GM12801 (cell line): ENCODE data around the gene CPE.

Source experiments
- CTCF ChIP-seq: IDR thresholded peaks from one replicate; pipeline ENCODE4 v1.5.1; 2011; ENCODE audit warnings: control low read depth; ENCODE audit not compliant: insufficient read length; ENCODE audit errors: extremely low read depth

The CPE gene

GRCh38 chr4:165437691-165438090, 58.9 kb downstream of the CPE start:
- no peak for TF ChIP-seq CTCF

- no peak for TF ChIP-seq CTCF
These were observed 60.5 kb downstream of the CPE start for GRCh38 chr4:165439344-165439743.

GRCh38 chr4:165439981-165440380, 61.2 kb downstream of the CPE start:
- TF ChIP-seq CTCF: no peak

- TF ChIP-seq CTCF: no peak
These were observed 61.8 kb downstream of the CPE start for GRCh38 chr4:165440415-165441158.

- no peak for TF ChIP-seq CTCF
These were observed 64.5 kb downstream of the CPE start for GRCh38 chr4:165443276-165443675.

- TF ChIP-seq CTCF: no peak
These were observed 69.9 kb downstream of the CPE start for GRCh38 chr4:165448700-165449099.

- no peak for TF ChIP-seq CTCF
These were observed 70.5 kb downstream of the CPE start for GRCh38 chr4:165449333-165449732.

GRCh38 chr4:165450871-165451270, 72.1 kb downstream of the CPE start:
- TF ChIP-seq CTCF: no peak
